HEK293T (cell line): ENCODE data around the gene GFM2.
"Not testable (repeated sequence)": the region's sequence is repeated elsewhere in the genome, so short reads cannot be mapped to it uniquely, and the experiment has no call there.

Experiments used
- CTCF ChIA-PET: fragments of 350-600 bp; formaldehyde crosslinking; extraction: SDS; loops from one replicate; lab custom pipeline; 2021; ENCODE audit warnings: antibody characterized with exemption, inconsistent platforms; lab: Yijun Ruan, JAX
- POLR2A ChIA-PET: fragments of 350-600 bp; formaldehyde crosslinking; extraction: SDS; loops from one replicate; lab custom pipeline; 2020; ENCODE audit warnings: antibody characterized with exemption, inconsistent platforms; lab: Yijun Ruan, JAX
- DNase-seq: peaks from one replicate; pipeline ENCODE4 v3.0.0; 2012; ENCODE audit warnings: mixed read lengths; ENCODE audit errors: extremely low spot score
- ARNT ChIP-seq: fragments of 450-650 bp; IDR thresholded peaks from 2 replicates; pipeline ENCODE4 v1.6.1; 2017; ENCODE audit warnings: mild to moderate bottlenecking
- BHLHE40 ChIP-seq: fragments of 450-650 bp; IDR thresholded peaks from 2 replicates; pipeline ENCODE4 v1.6.1; 2016; ENCODE audit warnings: mild to moderate bottlenecking, moderate library complexity, borderline replicate concordance
- CTBP1 ChIP-seq: fragments of 450-650 bp; IDR thresholded peaks from 2 replicates; pipeline ENCODE4 v1.6.1; 2016; ENCODE audit warnings: borderline replicate concordance
- ELF4 ChIP-seq: fragments of 450-650 bp; IDR thresholded peaks from 2 replicates; pipeline ENCODE4 v1.6.1; 2017; ENCODE audit warnings: antibody characterized with exemption
- FOXA1 ChIP-seq: fragments of 450-650 bp; IDR thresholded peaks from 2 replicates; pipeline ENCODE4 v1.6.1; 2016; ENCODE audit warnings: mild to moderate bottlenecking
- FOXK2 ChIP-seq: fragments of 450-650 bp; IDR thresholded peaks from 2 replicates; pipeline ENCODE4 v1.6.1; 2016; ENCODE audit warnings: mild to moderate bottlenecking
- FOXM1 ChIP-seq: fragments of 450-650 bp; IDR thresholded peaks from 2 replicates; pipeline ENCODE4 v1.6.1; 2017; ENCODE audit warnings: mild to moderate bottlenecking, borderline replicate concordance
- HDGF ChIP-seq: fragments of 450-650 bp; IDR thresholded peaks from 2 replicates; pipeline ENCODE4 v1.6.1; 2017; ENCODE audit warnings: antibody characterized with exemption, borderline replicate concordance
- L3MBTL2 ChIP-seq: fragments of 450-650 bp; conservative IDR thresholded peaks from 2 replicates; pipeline ENCODE4 v1.6.1; 2016; ENCODE audit warnings: mild to moderate bottlenecking
- LEF1 ChIP-seq: fragments of 450-650 bp; IDR thresholded peaks from 2 replicates; pipeline ENCODE4 v1.6.1; 2017; ENCODE audit warnings: mild to moderate bottlenecking, borderline replicate concordance
- NFRKB ChIP-seq: fragments of 450-650 bp; IDR thresholded peaks from 2 replicates; pipeline ENCODE4 v1.6.1; 2016; ENCODE audit warnings: mild to moderate bottlenecking, moderate library complexity
- PKNOX1 ChIP-seq: fragments of 450-650 bp; IDR thresholded peaks from 2 replicates; pipeline ENCODE4 v1.6.1; 2016
- SP1 ChIP-seq: fragments of 450-650 bp; IDR thresholded peaks from 2 replicates; pipeline ENCODE4 v1.6.1; 2017
- SUZ12 ChIP-seq: fragments of 450-650 bp; IDR thresholded peaks from 2 replicates; pipeline ENCODE4 v1.6.1; 2016; ENCODE audit warnings: mild to moderate bottlenecking
- TARDBP ChIP-seq: fragments of 450-650 bp; IDR thresholded peaks from 2 replicates; pipeline ENCODE4 v1.6.1; 2016
- ZNF384 ChIP-seq: fragments of 450-650 bp; IDR thresholded peaks from 2 replicates; pipeline ENCODE4 v1.6.1; 2016

The GFM2 gene

GRCh38 chr5:74684900-74685851 is 81.7 kb downstream of the GFM2 start, which contains the start of gene HEXB:
Gene HEXB, plus strand, starts transcription at chr5:74685233. Its CDS starts 28 bp downstream, at chr5:74685261.
- POLR2A ChIA-PET = no interaction called here
- TF ChIP-seq HDGF = no peak
- TF ChIP-seq L3MBTL2 = peak; percentile 70
- CTCF ChIA-PET = interaction anchor here (0.6 to 0.7 kb wide), 2 partner anchors 253 to 789 kb away, joined by 3 to 4 read pairs; no protein-coding TSS in a partner anchor
- DNase-seq = peak; percentile 86

- no peak for DNase-seq
- ChIA-PET CTCF (no interaction called here), POLR2A (no interaction called here)
- no peak for TF ChIP-seq ARNT
- no peak for TF ChIP-seq FOXK2
- no peak for TF ChIP-seq ZNF384
- TF ChIP-seq L3MBTL2 = no peak
- no peak for TF ChIP-seq SUZ12
- TF ChIP-seq TARDBP = no peak
- TF ChIP-seq FOXM1 = no peak
- TF ChIP-seq ELF4 = no peak
- no peak for TF ChIP-seq CTBP1
- TF ChIP-seq FOXA1 = no peak
- TF ChIP-seq HDGF = no peak
- TF ChIP-seq PKNOX1 = no peak
- TF ChIP-seq NFRKB = no peak
- TF ChIP-seq LEF1 = no peak
- no peak for TF ChIP-seq BHLHE40
Measured at GRCh38 chr5:74679966-74680365, 87.0 kb downstream of the GFM2 start.

- CTCF ChIA-PET, POLR2A ChIA-PET, DNase-seq: not testable (repeated sequence)
Measured at GRCh38 chr5:74679300-74679699, 87.6 kb downstream of the GFM2 start.

- POLR2A ChIA-PET = not testable (repeated sequence)
- CTCF ChIA-PET = interaction anchor here (0.7 kb wide), 1 partner anchor 423 kb away, joined by 3 read pairs; no protein-coding TSS in a partner anchor
Measured at GRCh38 chr5:74678123-74678522, 88.8 kb downstream of the GFM2 start.

GRCh38 chr5:74676466-74676865 is 90.5 kb downstream of the GFM2 start:
- DNase-seq, POLR2A ChIA-PET, CTCF ChIA-PET: not testable (repeated sequence)

More at GRCh38 chr5:74678123-74678522, 88.8 kb downstream of the GFM2 start:
- DNase-seq = not testable (repeated sequence)

GRCh38 chr5:74673011-74673790 is 93.7 kb downstream of the GFM2 start:
- CTCF ChIA-PET = interaction anchor here (0.6 to 1.3 kb wide), 2 partner anchors 9 to 789 kb away, joined by 3 to 5 read pairs; no protein-coding TSS in a partner anchor
- POLR2A ChIA-PET = no interaction called here
- no peak for TF ChIP-seq FOXA1
- no peak for TF ChIP-seq L3MBTL2
- no peak for TF ChIP-seq LEF1
- TF ChIP-seq FOXK2 = no peak
- no peak for TF ChIP-seq FOXM1
- TF ChIP-seq HDGF = no peak
- TF ChIP-seq SUZ12 = no peak
- TF ChIP-seq CTBP1 = no peak
- no peak for TF ChIP-seq ELF4
- no peak for TF ChIP-seq TARDBP
- no peak for TF ChIP-seq NFRKB
- no peak for TF ChIP-seq BHLHE40
- no peak for TF ChIP-seq ARNT
- no peak for TF ChIP-seq PKNOX1
- no peak for TF ChIP-seq SP1
- no peak for TF ChIP-seq ZNF384
- no peak for DNase-seq

- ChIA-PET POLR2A (no interaction called here), CTCF (interaction anchor here (0.7 to 1.3 kb wide), 2 partner anchors 8 to 178 kb away, joined by 3 read pairs; no protein-coding TSS in a partner anchor)
- no peak for DNase-seq
- TF ChIP-seq ZNF384 (no peak), BHLHE40 (no peak), ELF4 (no peak), CTBP1 (no peak)
Measured at GRCh38 chr5:74672215-74672877, 94.6 kb downstream of the GFM2 start.
